Measurements from ENCODE around the gene COL15A1. TPM values are rescaled to one million over a fixed set of nuclear protein-coding genes. Genes with fewer than 3 reads are reported as not detected.

Gene COL15A1
- total RNA-seq, 4 donors from 2014 or later, result 4.6 to 51.9 (median 10.7) TPM

DNA sequence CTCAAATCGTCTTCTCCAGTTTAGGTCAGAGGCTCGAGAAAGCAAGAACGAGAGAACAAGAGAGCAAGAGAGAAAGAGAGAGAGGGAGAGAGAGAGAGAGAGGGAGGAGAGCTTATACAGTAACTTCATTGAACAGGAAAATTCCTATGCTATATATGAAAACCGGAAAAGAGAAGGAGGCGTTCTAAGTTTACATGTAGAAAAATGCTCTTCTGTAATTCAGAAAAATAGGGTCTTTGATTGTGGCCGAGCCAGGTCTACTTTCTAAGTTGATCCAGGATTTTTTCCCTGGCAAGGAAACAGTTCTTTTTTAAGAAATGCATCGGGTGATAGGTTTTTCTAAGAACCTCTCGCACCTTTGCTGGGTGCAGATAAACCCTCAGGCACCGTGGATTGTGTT is 29.5 kb downstream of the COL15A1 start:
- Histone ChIP-seq H3K9me3 (no peaks in the 10 kb centered on the region), H3K4me3 (no peak overlapping the region), H3K36me3 (no peaks in the 10 kb centered on the region), H3K27ac (peak overlapping the region; percentile 62 to 71 (median 69)), H3K4me1 (peaks cover 10 to 34% (median 18%) of the 10 kb centered on the region in 4 donors), H3K27me3 (peaks cover 8% of the 10 kb centered on the region)
- no peak for DNase-seq
- in situ Hi-C loops (cut with MboI; ENCODE audit: low pct_ligation_motif_present in 1 of 4, low pct_unique_long_range_greater_than_20kb in 1 of 4, low sequenced_read_pairs in 3 of 4) (no loop called here), intact Hi-C loops (cut with DNase I; ENCODE audit: low total_unique reads) (loop anchor here (10.0 kb wide), 1 partner anchor 172 kb away; no protein-coding TSS in a partner anchor)
- TF ChIP-seq POLR2A (IDR thresholded peaks at IDR 0.05) (no peak), POLR2AphosphoS5 (IDR thresholded peaks at IDR 0.05) (no peak), EP300 (IDR thresholded peaks at IDR 0.05; ENCODE audit: low read depth) (no peak)
- TF ChIP-seq, protein P1, sequence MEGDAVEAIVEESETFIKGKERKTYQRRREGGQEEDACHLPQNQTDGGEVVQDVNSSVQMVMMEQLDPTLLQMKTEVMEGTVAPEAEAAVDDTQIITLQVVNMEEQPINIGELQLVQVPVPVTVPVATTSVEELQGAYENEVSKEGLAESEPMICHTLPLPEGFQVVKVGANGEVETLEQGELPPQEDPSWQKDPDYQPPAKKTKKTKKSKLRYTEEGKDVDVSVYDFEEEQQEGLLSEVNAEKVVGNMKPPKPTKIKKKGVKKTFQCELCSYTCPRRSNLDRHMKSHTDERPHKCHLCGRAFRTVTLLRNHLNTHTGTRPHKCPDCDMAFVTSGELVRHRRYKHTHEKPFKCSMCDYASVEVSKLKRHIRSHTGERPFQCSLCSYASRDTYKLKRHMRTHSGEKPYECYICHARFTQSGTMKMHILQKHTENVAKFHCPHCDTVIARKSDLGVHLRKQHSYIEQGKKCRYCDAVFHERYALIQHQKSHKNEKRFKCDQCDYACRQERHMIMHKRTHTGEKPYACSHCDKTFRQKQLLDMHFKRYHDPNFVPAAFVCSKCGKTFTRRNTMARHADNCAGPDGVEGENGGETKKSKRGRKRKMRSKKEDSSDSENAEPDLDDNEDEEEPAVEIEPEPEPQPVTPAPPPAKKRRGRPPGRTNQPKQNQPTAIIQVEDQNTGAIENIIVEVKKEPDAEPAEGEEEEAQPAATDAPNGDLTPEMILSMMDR (IDR thresholded peaks at IDR 0.05), result no peak
- 43 to 67% methylated on average over 3 to 9 of the region's 9 CpGs for WGBS, 2 donors (ENCODE audit: low coverage in 1 of 2)

DNA sequence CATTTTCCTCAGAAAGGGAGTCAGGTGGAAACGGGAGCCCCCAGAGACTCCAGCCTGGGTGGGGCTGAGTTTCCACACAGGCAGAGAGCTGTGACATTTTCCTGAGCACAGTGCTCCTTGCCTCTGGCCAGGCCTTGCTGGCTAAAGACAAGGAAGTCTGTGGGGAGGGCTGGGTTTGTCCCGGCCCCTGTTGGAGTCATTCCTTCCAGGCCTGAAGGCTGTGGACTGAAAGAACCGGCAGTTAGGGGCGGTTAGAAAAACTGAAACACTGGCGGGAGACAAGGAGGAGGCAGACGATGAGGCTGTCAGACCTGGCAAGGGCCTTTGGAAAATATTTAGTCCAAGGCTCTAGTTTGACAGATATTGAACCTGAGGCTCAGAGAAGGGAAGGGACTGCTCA is 29.9 kb downstream of the COL15A1 start:
- no peaks in the 10 kb centered on the region for H3K36me3 ChIP-seq
- 72 to 85% methylated on average over 3 to 6 of the region's 6 CpGs for WGBS, 2 donors (ENCODE audit: low coverage in 1 of 2)
- DNase-seq, result no peak
- peak overlapping the region; percentile 62 to 71 (median 69) for H3K27ac ChIP-seq
- TF ChIP-seq EP300 (IDR thresholded peaks at IDR 0.05; ENCODE audit: low read depth) (no peak), POLR2A (IDR thresholded peaks at IDR 0.05) (no peak), POLR2AphosphoS5 (IDR thresholded peaks at IDR 0.05) (no peak)
- TF ChIP-seq, protein P1 (IDR thresholded peaks at IDR 0.05), result no peak
- in situ Hi-C loops (cut with MboI; ENCODE audit: low pct_ligation_motif_present in 1 of 4, low pct_unique_long_range_greater_than_20kb in 1 of 4, low sequenced_read_pairs in 3 of 4), result no loop called here
- peaks cover 8% of the 10 kb centered on the region for H3K27me3 ChIP-seq
- H3K9me3 ChIP-seq, result no peaks in the 10 kb centered on the region
- intact Hi-C loops (cut with DNase I; ENCODE audit: low total_unique reads), result loop anchor here (10.0 kb wide), 1 partner anchor 171 kb away; no protein-coding TSS in a partner anchor
- no peak overlapping the region for H3K4me3 ChIP-seq
- peaks cover 10 to 34% (median 18%) of the 10 kb centered on the region in 4 donors for H3K4me1 ChIP-seq

DNA sequence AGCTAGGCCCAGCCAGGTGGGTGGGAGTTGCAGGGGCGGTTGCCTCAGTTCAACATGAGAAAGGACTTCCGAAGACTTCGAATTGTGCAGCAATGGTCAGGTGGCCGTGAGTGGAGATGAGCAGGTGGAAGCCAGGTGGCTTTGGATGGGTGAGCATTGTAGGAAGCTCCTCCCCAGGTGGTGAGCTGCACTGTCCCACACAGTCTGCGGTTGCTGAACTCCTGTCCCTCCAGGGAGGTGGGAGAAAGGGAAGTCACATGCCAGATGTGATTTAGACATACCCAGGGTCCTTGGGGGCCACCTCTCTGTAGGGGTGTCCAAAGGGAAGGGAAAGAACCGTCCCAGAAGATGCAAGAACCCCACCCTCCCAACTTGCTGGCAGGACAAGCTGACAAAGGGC is 30.4 kb downstream of the COL15A1 start:
- Histone ChIP-seq H3K27me3 (peaks cover 8% of the 10 kb centered on the region), H3K4me1 (peaks cover 10 to 34% (median 18%) of the 10 kb centered on the region in 4 donors), H3K4me3 (no peak overlapping the region), H3K9me3 (no peaks in the 10 kb centered on the region), H3K27ac (peak overlapping the region; percentile 62 to 71 (median 69)), H3K36me3 (no peaks in the 10 kb centered on the region)
- in situ Hi-C loops (cut with MboI; ENCODE audit: low pct_ligation_motif_present in 1 of 4, low pct_unique_long_range_greater_than_20kb in 1 of 4, low sequenced_read_pairs in 3 of 4) (no loop called here), intact Hi-C loops (cut with DNase I; ENCODE audit: low total_unique reads) (loop anchor here (10.0 kb wide), 1 partner anchor 171 kb away; no protein-coding TSS in a partner anchor)
- DNase-seq, result no peak
- no peak for TF ChIP-seq POLR2A (IDR thresholded peaks at IDR 0.05)
- no peak for TF ChIP-seq EP300 (IDR thresholded peaks at IDR 0.05; ENCODE audit: low read depth)
- TF ChIP-seq, protein P1 (IDR thresholded peaks at IDR 0.05), result no peak
- no peak for TF ChIP-seq POLR2AphosphoS5 (IDR thresholded peaks at IDR 0.05)
- 82% methylated on average over 6 of the region's 6 CpGs; no CpG with 5 or more reads in 1 of the 2 donors for WGBS, 2 donors (ENCODE audit: low coverage in 1 of 2)

DNA sequence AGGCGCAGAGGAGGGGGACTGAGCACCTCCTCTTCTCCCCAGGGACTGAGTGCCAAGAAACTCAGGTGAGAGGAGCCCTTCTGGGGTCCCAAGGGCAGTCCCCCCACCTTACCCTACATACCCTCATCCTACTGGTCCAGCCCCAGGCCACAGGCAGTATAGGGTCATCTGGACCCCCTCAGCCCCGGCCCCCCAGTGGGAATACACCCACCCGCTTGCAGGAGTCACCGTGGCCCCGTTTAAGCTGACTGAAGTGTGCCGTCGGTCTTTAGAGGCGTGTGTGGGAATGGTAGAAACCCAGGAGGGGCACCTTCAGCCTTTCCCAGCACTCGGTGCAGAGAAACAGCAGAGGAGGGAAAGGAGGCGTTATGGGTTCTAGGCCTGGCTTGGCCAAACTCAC is 30.8 kb downstream of the COL15A1 start:
- Histone ChIP-seq H3K27ac (peak overlapping the region; percentile 51 to 71 (median 69)), H3K27me3 (peaks cover 8% of the 10 kb centered on the region), H3K4me1 (peaks cover 10 to 34% (median 18%) of the 10 kb centered on the region in 4 donors), H3K36me3 (no peaks in the 10 kb centered on the region), H3K4me3 (peak overlapping the region in 1 of 4 donors; percentile 29), H3K9me3 (no peaks in the 10 kb centered on the region)
- intact Hi-C loops (cut with DNase I; ENCODE audit: low total_unique reads), result loop anchor here (10.0 kb wide), 1 partner anchor 170 kb away; no protein-coding TSS in a partner anchor
- in situ Hi-C loops (cut with MboI; ENCODE audit: low pct_ligation_motif_present in 1 of 4, low pct_unique_long_range_greater_than_20kb in 1 of 4, low sequenced_read_pairs in 3 of 4), result no loop called here
- no peak for DNase-seq
- 0 to 46% methylated on average over 1 to 9 of the region's 10 CpGs for WGBS, 2 donors (ENCODE audit: low coverage in 1 of 2)
- TF ChIP-seq POLR2AphosphoS5 (IDR thresholded peaks at IDR 0.05) (no peak), EP300 (IDR thresholded peaks at IDR 0.05; ENCODE audit: low read depth) (no peak), POLR2A (IDR thresholded peaks at IDR 0.05) (no peak)
- TF ChIP-seq, protein P1 (IDR thresholded peaks at IDR 0.05), result no peak

Measured in transverse colon (tissue), 4 donors.